NT2/D1 (cell line): ENCODE data around the gene DOCK10.

ENCODE experiments used
- SUZ12 ChIP-seq: IDR thresholded peaks from 2 replicates; pipeline ENCODE4 v1.6.1; 2011; ENCODE audit not compliant: insufficient read length, insufficient read depth; ENCODE audit errors: extremely low read depth
- YY1 ChIP-seq: IDR thresholded peaks from 2 replicates; pipeline ENCODE4 v1.6.1; 2011; ENCODE audit not compliant: insufficient read length, insufficient read depth
- ZNF274 ChIP-seq: IDR thresholded peaks from 2 replicates; pipeline ENCODE4 v1.6.1; 2011; ENCODE audit warnings: mild to moderate bottlenecking, low read depth, low read length

- TF ChIP-seq YY1, result no peak
- no peak for TF ChIP-seq SUZ12
- no peak for TF ChIP-seq ZNF274
Observed at GRCh38 chr2:224723586-224724217, 318.6 kb downstream of the DOCK10 start.
